Panc1 (cell line): Measurements from ENCODE around the gene HEBP2. TPM values are rescaled to one million over a fixed set of nuclear protein-coding genes. Genes with fewer than 3 reads are reported as not detected.

Experiments
- ATAC-seq: fragments of 200-7000 bp; cut with Tn5 transposase; 2 replicates; pipeline ENCODE4 v1.9.1; 2020; ENCODE audit warnings: mild to moderate bottlenecking, moderate library complexity
- BruUV-seq: library from RNA; stranded (reverse); fragments of 400-500 nt; replicated peaks from 2 replicates; lab custom pipeline; 2021; lab: Mats Ljungman, UMichigan
- CTCF ChIA-PET: fragments of 300-600 bp; sonication (Branson Sonifier 250); formaldehyde crosslinking; loops from one replicate; lab custom pipeline; 2022; ENCODE audit warnings: antibody characterized with exemption; lab: Charles Lee
- POLR2A ChIA-PET: fragments of 300-600 bp; sonication (Branson Sonifier 250); formaldehyde crosslinking; loops from one replicate; lab custom pipeline; 2022; ENCODE audit warnings: antibody characterized with exemption; lab: Charles Lee
- DNase-seq: peaks from one replicate; pipeline ENCODE4 v3.0.0-alpha.2; 2010; ENCODE audit warnings: low read depth, low spot score
- H3K27ac ChIP-seq: 2 replicates; pipeline ENCODE4 v1.5.1; 2011; ENCODE audit warnings: mild to moderate bottlenecking, low read length, inconsistent platforms
- H3K27me3 ChIP-seq: fragments of 200-500 bp; sonication (Bioruptor generic); 2 replicates; pipeline ENCODE4 v1.6.0; 2014; ENCODE audit warnings: low read length, inconsistent platforms; ENCODE audit not compliant: control insufficient read depth, insufficient read depth
- H3K36me3 ChIP-seq: fragments of 200-500 bp; sonication (Bioruptor generic); 2 replicates; pipeline ENCODE4 v1.5.1; 2014; ENCODE audit warnings: inconsistent platforms, mild to moderate bottlenecking, low read length, moderate library complexity; ENCODE audit not compliant: control insufficient read depth, insufficient read depth
- H3K4me1 ChIP-seq: 2 replicates; pipeline ENCODE4 v1.5.1; 2011; ENCODE audit warnings: inconsistent platforms, mild to moderate bottlenecking, low read length, moderate library complexity; ENCODE audit not compliant: control insufficient read depth, insufficient read depth
- H3K4me3 ChIP-seq, 2 experiments: 2 replicates each; pipeline ENCODE4 v1.5.1; 2011 to 2012; ENCODE audit warnings: low read depth in 2 of 2, low read length in 2 of 2, mild to moderate bottlenecking in 2 of 2, inconsistent platforms in 1 of 2, moderate library complexity in 1 of 2
- H3K9me3 ChIP-seq: fragments of 200-500 bp; sonication (Bioruptor generic); 2 replicates; pipeline ENCODE4 v1.5.1; 2014; ENCODE audit warnings: low read depth, mild to moderate bottlenecking, inconsistent platforms, low read length, moderate library complexity; ENCODE audit not compliant: control insufficient read depth, insufficient read depth
- POLR2AphosphoS5 ChIP-seq: IDR thresholded peaks from 2 replicates; pipeline ENCODE4 v1.6.1; 2012; ENCODE audit warnings: mild to moderate bottlenecking, low read depth, low read length, moderate library complexity
- SIN3A ChIP-seq: IDR thresholded peaks from 2 replicates; pipeline ENCODE4 v1.6.1; 2012; ENCODE audit warnings: low read depth, mild to moderate bottlenecking, low read length, moderate library complexity, borderline replicate concordance; ENCODE audit not compliant: insufficient read depth
- TCF7L2 ChIP-seq: IDR thresholded peaks from 2 replicates; pipeline ENCODE4 v1.6.1; 2011; ENCODE audit warnings: mild to moderate bottlenecking, low read depth, low read length, inconsistent platforms
- in situ Hi-C: cut with HindIII; loops from 2 replicates; pipeline ENCODE4 v1.10.0; 2016; ENCODE audit warnings: low sequenced_read_pairs, low pct_unique_long_range_greater_than_20kb
- intact Hi-C: fragments of 100-400 bp; cut with micrococcal nuclease; formaldehyde crosslinking; loops from one replicate; pipeline ENCODE4 v1.10.0; 2022; ENCODE audit not compliant: unreplicated experiment
- total RNA-seq: library from RNA; stranded (reverse); gene quantifications from one replicate; pipeline ENCODE4 v1.2.1, GENCODE V29; 2021; ENCODE audit not compliant: unreplicated experiment
- TF ChIP-seq, protein P1 (sequence below), 2 experiments: IDR thresholded peaks; 2 replicates each; pipeline ENCODE4 v1.6.1; 2011 to 2012; ENCODE audit warnings: low read depth in 2 of 2, control low read depth in 1 of 2, low read length in 1 of 2, mild to moderate bottlenecking in 1 of 2, moderate library complexity in 1 of 2; ENCODE audit not compliant: insufficient read depth in 1 of 2
- TF ChIP-seq, protein P2 (sequence below): fragments of 450-650 bp; IDR thresholded peaks from 2 replicates; pipeline ENCODE4 v1.5.1; 2017; ENCODE audit warnings: mild to moderate bottlenecking

HEBP2 gene
- total RNA-seq, 1 experiment from 2014 or later: 48.1 TPM

DNA sequence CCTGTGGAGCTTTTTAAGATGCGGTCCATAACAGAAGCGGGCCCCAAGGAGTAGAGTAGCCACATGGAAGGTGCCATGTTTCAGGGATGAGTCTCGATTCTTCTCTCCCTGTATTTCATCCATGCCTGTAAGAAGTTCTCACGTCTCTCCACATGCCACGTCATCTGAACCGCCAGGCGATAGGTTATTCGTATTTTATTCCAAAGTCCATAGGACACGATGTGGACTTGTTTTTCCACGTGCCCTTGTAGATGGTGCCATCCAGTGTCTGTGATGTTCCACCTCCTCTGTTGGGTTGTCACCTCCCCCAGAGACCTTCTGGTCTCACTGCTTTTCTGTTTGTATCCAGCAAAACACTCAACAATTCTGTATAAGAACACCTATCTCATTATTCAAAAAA, 17.6 kb downstream of the HEBP2 start:
- no peak overlapping the region for H3K4me3 ChIP-seq
- no peak for ATAC-seq
- no peak for DNase-seq
- POLR2A ChIA-PET: interaction anchor here (0.6 kb wide), 1 partner anchor 47 kb away, joined by 4 read pairs; no protein-coding TSS in a partner anchor
- intact Hi-C loops: no loop called here
- no peaks in the 10 kb centered on the region for H3K4me1 ChIP-seq
- no peaks in the 10 kb centered on the region for H3K27me3 ChIP-seq
- H3K27ac ChIP-seq: no peak overlapping the region
- no TSS peak for BruUV-seq
- no peaks in the 10 kb centered on the region for H3K36me3 ChIP-seq
- H3K9me3 ChIP-seq: no peaks in the 10 kb centered on the region
- TF ChIP-seq, protein P1, sequence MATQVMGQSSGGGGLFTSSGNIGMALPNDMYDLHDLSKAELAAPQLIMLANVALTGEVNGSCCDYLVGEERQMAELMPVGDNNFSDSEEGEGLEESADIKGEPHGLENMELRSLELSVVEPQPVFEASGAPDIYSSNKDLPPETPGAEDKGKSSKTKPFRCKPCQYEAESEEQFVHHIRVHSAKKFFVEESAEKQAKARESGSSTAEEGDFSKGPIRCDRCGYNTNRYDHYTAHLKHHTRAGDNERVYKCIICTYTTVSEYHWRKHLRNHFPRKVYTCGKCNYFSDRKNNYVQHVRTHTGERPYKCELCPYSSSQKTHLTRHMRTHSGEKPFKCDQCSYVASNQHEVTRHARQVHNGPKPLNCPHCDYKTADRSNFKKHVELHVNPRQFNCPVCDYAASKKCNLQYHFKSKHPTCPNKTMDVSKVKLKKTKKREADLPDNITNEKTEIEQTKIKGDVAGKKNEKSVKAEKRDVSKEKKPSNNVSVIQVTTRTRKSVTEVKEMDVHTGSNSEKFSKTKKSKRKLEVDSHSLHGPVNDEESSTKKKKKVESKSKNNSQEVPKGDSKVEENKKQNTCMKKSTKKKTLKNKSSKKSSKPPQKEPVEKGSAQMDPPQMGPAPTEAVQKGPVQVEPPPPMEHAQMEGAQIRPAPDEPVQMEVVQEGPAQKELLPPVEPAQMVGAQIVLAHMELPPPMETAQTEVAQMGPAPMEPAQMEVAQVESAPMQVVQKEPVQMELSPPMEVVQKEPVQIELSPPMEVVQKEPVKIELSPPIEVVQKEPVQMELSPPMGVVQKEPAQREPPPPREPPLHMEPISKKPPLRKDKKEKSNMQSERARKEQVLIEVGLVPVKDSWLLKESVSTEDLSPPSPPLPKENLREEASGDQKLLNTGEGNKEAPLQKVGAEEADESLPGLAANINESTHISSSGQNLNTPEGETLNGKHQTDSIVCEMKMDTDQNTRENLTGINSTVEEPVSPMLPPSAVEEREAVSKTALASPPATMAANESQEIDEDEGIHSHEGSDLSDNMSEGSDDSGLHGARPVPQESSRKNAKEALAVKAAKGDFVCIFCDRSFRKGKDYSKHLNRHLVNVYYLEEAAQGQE (IDR thresholded peaks at IDR 0.05; ENCODE audit: insufficient read depth in 1 of 2, low read depth in 2 of 2, low read length in 1 of 2): no peak
- TF ChIP-seq SIN3A (no peak), POLR2AphosphoS5 (no peak), TCF7L2 (no peak)
- TF ChIP-seq, protein P2, sequence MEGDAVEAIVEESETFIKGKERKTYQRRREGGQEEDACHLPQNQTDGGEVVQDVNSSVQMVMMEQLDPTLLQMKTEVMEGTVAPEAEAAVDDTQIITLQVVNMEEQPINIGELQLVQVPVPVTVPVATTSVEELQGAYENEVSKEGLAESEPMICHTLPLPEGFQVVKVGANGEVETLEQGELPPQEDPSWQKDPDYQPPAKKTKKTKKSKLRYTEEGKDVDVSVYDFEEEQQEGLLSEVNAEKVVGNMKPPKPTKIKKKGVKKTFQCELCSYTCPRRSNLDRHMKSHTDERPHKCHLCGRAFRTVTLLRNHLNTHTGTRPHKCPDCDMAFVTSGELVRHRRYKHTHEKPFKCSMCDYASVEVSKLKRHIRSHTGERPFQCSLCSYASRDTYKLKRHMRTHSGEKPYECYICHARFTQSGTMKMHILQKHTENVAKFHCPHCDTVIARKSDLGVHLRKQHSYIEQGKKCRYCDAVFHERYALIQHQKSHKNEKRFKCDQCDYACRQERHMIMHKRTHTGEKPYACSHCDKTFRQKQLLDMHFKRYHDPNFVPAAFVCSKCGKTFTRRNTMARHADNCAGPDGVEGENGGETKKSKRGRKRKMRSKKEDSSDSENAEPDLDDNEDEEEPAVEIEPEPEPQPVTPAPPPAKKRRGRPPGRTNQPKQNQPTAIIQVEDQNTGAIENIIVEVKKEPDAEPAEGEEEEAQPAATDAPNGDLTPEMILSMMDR: no peak
- CTCF ChIA-PET: no interaction called here
- in situ Hi-C loops: no loop called here

DNA sequence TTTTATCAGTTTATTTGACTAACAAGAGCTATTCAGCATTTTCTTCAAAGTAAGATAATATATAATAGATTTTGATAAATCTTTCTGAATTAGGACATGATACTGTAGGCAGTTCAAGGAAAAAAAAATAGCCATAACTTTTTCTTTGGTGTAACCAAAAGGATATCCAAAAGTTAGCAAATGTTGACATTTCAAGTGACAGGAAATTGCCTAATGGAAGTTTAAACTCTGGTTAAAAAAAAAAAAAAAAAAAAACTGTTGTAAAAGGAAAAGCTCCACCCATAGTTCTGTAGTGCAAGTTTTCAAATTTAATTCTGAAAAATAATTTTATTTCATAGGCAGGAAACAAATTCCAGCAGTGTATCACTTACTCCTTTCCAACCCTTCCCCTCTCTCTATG, 18.8 kb downstream of the HEBP2 start:
- ChIA-PET CTCF (interaction anchor here (0.6 to 1.0 kb wide), 3 partner anchors 73 to 343 kb away, joined by 3 to 4 read pairs (median 3); no protein-coding TSS in a partner anchor), POLR2A (no interaction called here)
- BruUV-seq: no TSS peak
- DNase-seq (no peak), ATAC-seq (no peak)
- Histone ChIP-seq H3K36me3 (no peaks in the 10 kb centered on the region), H3K4me1 (no peaks in the 10 kb centered on the region), H3K27me3 (no peaks in the 10 kb centered on the region), H3K4me3 (no peak overlapping the region), H3K9me3 (no peaks in the 10 kb centered on the region), H3K27ac (no peak overlapping the region)
- in situ Hi-C loops (no loop called here), intact Hi-C loops (no loop called here)
- TF ChIP-seq, protein P2: no peak
- TF ChIP-seq, protein P1 (IDR thresholded peaks at IDR 0.05; ENCODE audit: insufficient read depth in 1 of 2, low read depth in 2 of 2, low read length in 1 of 2): no peak
- TF ChIP-seq TCF7L2 (no peak), SIN3A (no peak), POLR2AphosphoS5 (no peak)
